CD14-positive monocyte (primary cell): ENCODE data around the gene KIF1A. TPM values are rescaled to one million over a fixed set of nuclear protein-coding genes. Genes with fewer than 3 reads are reported as not detected.

Source experiments
- DNase-seq, 3 donors: peaks; one replicate each; pipeline ENCODE4 v3.0.0-alpha.2; 2011 to 2022
- H2AFZ ChIP-seq: 2 replicates; pipeline ENCODE4 v1.6.0; 2012; ENCODE audit warnings: mild to moderate bottlenecking, low read depth, low read length, inconsistent platforms; ENCODE audit not compliant: insufficient read depth, poor library complexity, severe bottlenecking
- H3K27ac ChIP-seq, 2 donors: 1 replicate in 1 of 2; 2 replicates in 1 of 2; pipeline ENCODE4 v1.5.1; 2012 to 2013; ENCODE audit warnings: low read length in 2 of 2, control low read depth in 1 of 2, inconsistent platforms in 1 of 2, low read depth in 1 of 2, mild to moderate bottlenecking in 1 of 2
- H3K27me3 ChIP-seq, 2 donors: one replicate each; pipeline versions ENCODE4 v1.6.0 to v1.6.1; 2011 to 2013; ENCODE audit warnings: low read length in 2 of 2; ENCODE audit not compliant: control insufficient read depth in 2 of 2, insufficient read depth in 2 of 2
- H3K36me3 ChIP-seq, 2 donors: replicated peaks in 1 of 2; 1 replicate in 1 of 2; 2 replicates in 1 of 2; pipeline versions ENCODE4 v1.5.1 to v1.6.1; 2012 to 2013; ENCODE audit warnings: low read length in 2 of 2, control low read depth in 1 of 2, inconsistent platforms in 1 of 2, mild to moderate bottlenecking in 1 of 2; ENCODE audit not compliant: insufficient read depth in 2 of 2, control insufficient read depth in 1 of 2
- H3K4me1 ChIP-seq, 2 donors: 1 replicate in 1 of 2; 2 replicates in 1 of 2; pipeline versions ENCODE4 v1.5.1 to v1.6.1; 2012 to 2013; ENCODE audit warnings: low read length in 2 of 2, control low read depth in 1 of 2, inconsistent platforms in 1 of 2, mild to moderate bottlenecking in 1 of 2, moderate library complexity in 1 of 2; ENCODE audit not compliant: insufficient read depth in 2 of 2, control insufficient read depth in 1 of 2
- H3K4me2 ChIP-seq: replicated peaks from 2 replicates; pipeline ENCODE3; 2012; ENCODE audit warnings: low read length, moderate library complexity, mild to moderate bottlenecking; ENCODE audit not compliant: poor library complexity, severe bottlenecking; ENCODE audit errors: extremely low read depth
- H3K4me3 ChIP-seq, 3 experiments: fragments of 200-600 bp in 1 of 3; sonication (generic) in 1 of 3; replicated peaks in 1 of 3; 1 replicate in 2 of 3; 2 replicates in 1 of 3; pipeline ENCODE4 v1.5.1; 2011 to 2013; ENCODE audit warnings: low read length in 3 of 3, mild to moderate bottlenecking in 3 of 3, control low read depth in 2 of 3, low read depth in 2 of 3, inconsistent platforms in 1 of 3, moderate library complexity in 1 of 3
- H3K79me2 ChIP-seq: 2 replicates; pipeline ENCODE4 v1.6.0; 2012; ENCODE audit warnings: mild to moderate bottlenecking, control low read depth, inconsistent platforms, low read length, moderate library complexity; ENCODE audit not compliant: insufficient read depth
- H3K9ac ChIP-seq: 2 replicates; pipeline ENCODE4 v1.6.0; 2017; ENCODE audit warnings: low read length, mild to moderate bottlenecking; ENCODE audit not compliant: insufficient read depth, poor library complexity, severe bottlenecking
- H3K9me3 ChIP-seq, 2 donors: replicated peaks in 1 of 2; 1 replicate in 1 of 2; 2 replicates in 1 of 2; pipeline versions ENCODE4 v1.5.1 to v1.6.1; 2012 to 2013; ENCODE audit warnings: low read length in 2 of 2, control low read depth in 1 of 2; ENCODE audit not compliant: control insufficient read depth in 1 of 2, insufficient read depth in 1 of 2
- H4K20me1 ChIP-seq: 2 replicates; pipeline ENCODE4 v1.6.0; 2012; ENCODE audit warnings: mild to moderate bottlenecking, low read length, control low read depth, moderate library complexity; ENCODE audit not compliant: insufficient read depth
- H3K27ac Mint-ChIP-seq, 7 donors: one replicate each; pipeline ENCODE4 v1.8.0; 2020; ENCODE audit warnings: mild to moderate bottlenecking in 7 of 7, mixed read lengths in 7 of 7, moderate library complexity in 6 of 7, inconsistent platforms in 2 of 7
- H3K27me3 Mint-ChIP-seq, 3 donors: one replicate each; pipeline ENCODE4 v1.8.0; 2021 to 2022; ENCODE audit warnings: low read depth in 3 of 3, mild to moderate bottlenecking in 3 of 3, mixed read lengths in 3 of 3, moderate library complexity in 3 of 3, inconsistent platforms in 1 of 3
- H3K36me3 Mint-ChIP-seq, 2 donors: one replicate each; pipeline ENCODE4 v1.8.0; 2020; ENCODE audit warnings: mixed read lengths in 2 of 2, inconsistent platforms in 1 of 2, mild to moderate bottlenecking in 1 of 2
- H3K4me1 Mint-ChIP-seq: one replicate; pipeline ENCODE4 v1.8.0; 2020; ENCODE audit warnings: mild to moderate bottlenecking, mixed read lengths
- H3K4me3 Mint-ChIP-seq, 2 donors: one replicate each; pipeline ENCODE4 v1.8.0; 2020; ENCODE audit warnings: mild to moderate bottlenecking in 2 of 2, mixed read lengths in 2 of 2, moderate library complexity in 1 of 2
- H3K9me3 Mint-ChIP-seq, 7 donors: one replicate each; pipeline ENCODE4 v1.8.0; 2020 to 2022; ENCODE audit warnings: mixed read lengths in 7 of 7, mild to moderate bottlenecking in 6 of 7, moderate library complexity in 6 of 7, inconsistent platforms in 2 of 7
- WGBS: methylation state at CpG from one replicate; pipeline ENCODE4 v1.1.5; 2013; ENCODE audit warnings: missing lambda C conversion rate; ENCODE audit not compliant: insufficient coverage; 5-methylcytosine and 5-hydroxymethylcytosine counted together
- intact Hi-C, 2 donors: fragments of 100-400 bp; cut with micrococcal nuclease; formaldehyde crosslinking; loops; one replicate each; pipeline versions ENCODE4 v1.15.0 to v1.15.1; 2023
- polyA plus RNA-seq, 3 donors: library from polyadenylated mRNA; depleted of rRNA in 1 of 3; unstranded in 2 of 3; stranded (reverse) in 1 of 3; fragments of 300-500 nt in 2 of 3; fragments of >200 nt in 1 of 3; fragmentation: Illumina TruSeq in 2 of 3; gene quantifications; 1 replicate in 2 of 3; 2 replicates in 1 of 3; pipeline ENCODE4 v1.2.3, GENCODE V29; 2012 to 2021
- TF ChIP-seq, protein P1 (sequence below): fragments of 200-600 bp; IDR thresholded peaks from one replicate; pipeline ENCODE4 v1.8.0; 2022; ENCODE audit warnings: antibody characterized with exemption, mild to moderate bottlenecking

Gene KIF1A
- polyA plus RNA-seq, 3 donors: not detected

DNA sequence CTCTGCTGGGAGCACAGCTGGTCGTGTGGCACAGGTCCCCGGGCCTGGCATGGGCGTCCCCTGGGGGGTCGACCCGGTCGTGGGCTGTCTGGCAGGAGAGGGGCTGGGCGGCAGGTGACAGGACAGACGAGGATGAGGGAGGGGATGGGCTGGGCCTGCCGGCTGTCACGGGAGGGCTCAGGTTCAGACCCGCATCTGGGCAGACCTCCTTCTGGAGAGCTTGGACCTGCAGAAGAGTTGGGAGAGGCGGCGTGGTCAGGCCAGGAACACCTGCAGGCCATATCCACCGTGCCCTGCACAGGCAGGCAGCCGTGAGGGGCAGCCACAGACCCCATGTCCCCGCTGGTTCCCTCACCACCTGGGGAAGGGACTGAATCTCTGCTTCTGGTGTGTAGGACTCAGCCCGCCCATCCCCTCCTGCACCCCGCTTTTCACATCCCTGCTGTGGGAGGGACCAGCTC lies 102.8 kb downstream of the KIF1A start:
- peak overlapping the region in 1 of 7 donors; percentile 50 for H3K27ac Mint-ChIP-seq
- Histone ChIP-seq H3K9me3 (no peaks in the 10 kb centered on the region), H2AFZ (no peak overlapping the region), H3K27me3 (no peaks in the 10 kb centered on the region), H3K9ac (no peak overlapping the region), H3K36me3 (no peaks in the 10 kb centered on the region), H3K27ac (no peak overlapping the region), H3K4me3 (no peak overlapping the region), H3K4me2 (no peak overlapping the region), H3K4me1 (no peaks in the 10 kb centered on the region), H3K79me2 (no peaks in the 10 kb centered on the region), H4K20me1 (no peaks in the 10 kb centered on the region)
- intact Hi-C loops: no loop called here
- peaks cover 0 to 5% (median 1%) of the 10 kb centered on the region in 3 donors for H3K27me3 Mint-ChIP-seq
- H3K9me3 Mint-ChIP-seq: no peaks in the 10 kb centered on the region
- TF ChIP-seq, protein P1, sequence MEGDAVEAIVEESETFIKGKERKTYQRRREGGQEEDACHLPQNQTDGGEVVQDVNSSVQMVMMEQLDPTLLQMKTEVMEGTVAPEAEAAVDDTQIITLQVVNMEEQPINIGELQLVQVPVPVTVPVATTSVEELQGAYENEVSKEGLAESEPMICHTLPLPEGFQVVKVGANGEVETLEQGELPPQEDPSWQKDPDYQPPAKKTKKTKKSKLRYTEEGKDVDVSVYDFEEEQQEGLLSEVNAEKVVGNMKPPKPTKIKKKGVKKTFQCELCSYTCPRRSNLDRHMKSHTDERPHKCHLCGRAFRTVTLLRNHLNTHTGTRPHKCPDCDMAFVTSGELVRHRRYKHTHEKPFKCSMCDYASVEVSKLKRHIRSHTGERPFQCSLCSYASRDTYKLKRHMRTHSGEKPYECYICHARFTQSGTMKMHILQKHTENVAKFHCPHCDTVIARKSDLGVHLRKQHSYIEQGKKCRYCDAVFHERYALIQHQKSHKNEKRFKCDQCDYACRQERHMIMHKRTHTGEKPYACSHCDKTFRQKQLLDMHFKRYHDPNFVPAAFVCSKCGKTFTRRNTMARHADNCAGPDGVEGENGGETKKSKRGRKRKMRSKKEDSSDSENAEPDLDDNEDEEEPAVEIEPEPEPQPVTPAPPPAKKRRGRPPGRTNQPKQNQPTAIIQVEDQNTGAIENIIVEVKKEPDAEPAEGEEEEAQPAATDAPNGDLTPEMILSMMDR: no peak
- H3K4me3 Mint-ChIP-seq: no peak overlapping the region
- H3K4me1 Mint-ChIP-seq: no peaks in the 10 kb centered on the region
- no peaks in the 10 kb centered on the region for H3K36me3 Mint-ChIP-seq
- DNase-seq: no peak
- WGBS: 97% methylated on average over 16 of the region's 18 CpGs

DNA sequence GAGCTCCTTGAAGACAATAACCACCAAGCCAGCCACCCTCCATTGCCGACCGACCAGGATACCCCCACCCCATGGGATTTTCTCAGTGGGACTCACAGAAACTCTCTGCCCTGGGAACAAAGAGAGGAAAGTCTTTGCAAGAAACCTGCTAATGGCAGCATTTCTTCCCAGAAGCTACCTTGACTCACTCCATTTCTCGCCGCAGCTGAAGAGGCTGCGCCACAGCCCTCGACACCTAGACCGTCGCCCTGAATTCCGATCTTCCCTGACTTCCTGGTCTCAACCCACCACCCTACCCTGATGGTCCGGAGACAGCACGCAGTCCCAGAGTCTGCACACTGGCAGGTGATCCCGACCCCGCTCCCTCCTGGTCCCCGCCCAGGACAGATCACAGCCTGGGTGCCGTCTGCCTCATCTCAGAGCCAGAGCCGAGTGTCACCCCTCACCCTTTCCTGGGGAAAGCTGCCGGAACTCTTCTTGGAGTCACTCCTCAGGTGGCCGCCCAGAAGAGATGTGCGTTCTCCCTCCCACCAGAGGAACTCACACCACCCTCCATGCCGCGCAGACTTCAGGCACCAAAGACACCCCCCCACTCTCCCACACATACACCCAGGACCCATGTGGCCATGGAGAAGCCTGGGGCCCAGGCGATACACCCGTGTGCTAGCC lies 103.8 kb downstream of the KIF1A start:
- TF ChIP-seq, protein P1: no peak
- Mint-ChIP-seq H3K36me3 (no peaks in the 10 kb centered on the region), H3K27ac (peak overlapping the region in 1 of 7 donors; percentile 17), H3K27me3 (peaks cover 0 to 8% (median 1%) of the 10 kb centered on the region in 3 donors), H3K4me3 (no peak overlapping the region), H3K9me3 (no peaks in the 10 kb centered on the region), H3K4me1 (no peaks in the 10 kb centered on the region)
- Histone ChIP-seq H3K4me3 (no peak overlapping the region), H3K9ac (no peak overlapping the region), H3K27ac (no peak overlapping the region), H3K9me3 (no peaks in the 10 kb centered on the region), H3K4me2 (no peak overlapping the region), H3K27me3 (no peaks in the 10 kb centered on the region), H2AFZ (no peak overlapping the region), H3K79me2 (no peaks in the 10 kb centered on the region), H3K36me3 (no peaks in the 10 kb centered on the region), H4K20me1 (no peaks in the 10 kb centered on the region), H3K4me1 (no peaks in the 10 kb centered on the region)
- DNase-seq: no peak
- WGBS: 97% methylated on average over 20 of the region's 23 CpGs
- intact Hi-C loops: no loop called here
